ENCODE measurements around the gene CUBN.

- no peak for TF ChIP-seq CTCF (conservative IDR thresholded peaks at IDR 0.05)
- TF ChIP-seq EZH2 (IDR thresholded peaks at IDR 0.05; ENCODE audit: low read depth): no peak
Measured at GRCh38 chr10:17116193-17116592, 13.4 kb downstream of the CUBN start.
